GM20000 (cell line): ENCODE results near the gene LGR6.

ENCODE experiments used
- DNase-seq: peaks from one replicate; pipeline ENCODE4 v3.0.0; 2012; ENCODE audit warnings: low spot score
- TF ChIP-seq, protein P1 (sequence below): IDR thresholded peaks from 2 replicates; pipeline ENCODE4 v1.5.1; 2012; ENCODE audit warnings: mild to moderate bottlenecking, control low read depth; ENCODE audit errors: extremely low read depth, missing control alignments

Gene LGR6

GRCh38 chr1:202293569-202293968 is 100.0 kb downstream of the LGR6 start:
- DNase-seq: no peak
- TF ChIP-seq, protein P1, sequence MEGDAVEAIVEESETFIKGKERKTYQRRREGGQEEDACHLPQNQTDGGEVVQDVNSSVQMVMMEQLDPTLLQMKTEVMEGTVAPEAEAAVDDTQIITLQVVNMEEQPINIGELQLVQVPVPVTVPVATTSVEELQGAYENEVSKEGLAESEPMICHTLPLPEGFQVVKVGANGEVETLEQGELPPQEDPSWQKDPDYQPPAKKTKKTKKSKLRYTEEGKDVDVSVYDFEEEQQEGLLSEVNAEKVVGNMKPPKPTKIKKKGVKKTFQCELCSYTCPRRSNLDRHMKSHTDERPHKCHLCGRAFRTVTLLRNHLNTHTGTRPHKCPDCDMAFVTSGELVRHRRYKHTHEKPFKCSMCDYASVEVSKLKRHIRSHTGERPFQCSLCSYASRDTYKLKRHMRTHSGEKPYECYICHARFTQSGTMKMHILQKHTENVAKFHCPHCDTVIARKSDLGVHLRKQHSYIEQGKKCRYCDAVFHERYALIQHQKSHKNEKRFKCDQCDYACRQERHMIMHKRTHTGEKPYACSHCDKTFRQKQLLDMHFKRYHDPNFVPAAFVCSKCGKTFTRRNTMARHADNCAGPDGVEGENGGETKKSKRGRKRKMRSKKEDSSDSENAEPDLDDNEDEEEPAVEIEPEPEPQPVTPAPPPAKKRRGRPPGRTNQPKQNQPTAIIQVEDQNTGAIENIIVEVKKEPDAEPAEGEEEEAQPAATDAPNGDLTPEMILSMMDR: no peak

DNA sequence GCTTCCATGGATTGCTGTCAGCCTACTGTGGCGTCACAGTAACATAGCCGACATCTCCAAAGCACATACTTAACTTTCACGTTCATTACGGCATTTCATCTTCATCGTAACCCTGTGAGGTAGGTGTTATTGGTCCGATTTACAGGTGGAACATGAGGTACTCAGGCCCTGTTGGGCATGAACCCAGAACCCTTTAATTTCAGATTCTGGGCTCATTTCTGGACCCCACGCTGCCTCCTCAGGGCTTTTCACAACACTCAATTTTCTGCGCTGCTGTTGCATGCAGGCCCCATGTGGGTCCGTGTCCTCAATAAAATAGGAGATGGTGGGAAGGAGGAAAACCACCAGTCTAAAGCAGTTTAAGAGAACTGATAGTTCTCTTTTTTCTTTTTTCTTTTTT is 108.6 kb downstream of the LGR6 start:
- no peak for DNase-seq
- TF ChIP-seq, protein P1: no peak

DNA sequence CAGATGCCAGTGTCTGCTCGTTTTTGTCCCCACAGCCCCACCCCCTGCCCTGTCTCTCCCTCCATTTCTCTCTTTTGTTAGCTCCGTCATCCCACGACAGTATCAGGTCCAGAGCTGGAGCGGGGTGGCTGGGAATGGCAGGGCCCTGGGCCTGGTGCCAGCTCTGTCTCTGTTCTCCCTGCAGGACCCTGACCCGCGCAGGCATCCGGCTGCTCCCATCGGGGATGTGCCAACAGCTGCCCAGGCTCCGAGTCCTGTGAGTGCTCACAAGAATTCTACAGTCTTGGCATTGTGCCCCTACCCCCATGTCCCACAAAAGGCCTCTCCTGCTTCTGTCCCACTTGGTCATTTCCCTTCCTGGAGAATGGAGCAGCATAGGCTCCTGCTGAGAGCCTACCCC is 110.8 kb downstream of the LGR6 start:
- TF ChIP-seq, protein P1: no peak
- DNase-seq: no peak

DNA sequence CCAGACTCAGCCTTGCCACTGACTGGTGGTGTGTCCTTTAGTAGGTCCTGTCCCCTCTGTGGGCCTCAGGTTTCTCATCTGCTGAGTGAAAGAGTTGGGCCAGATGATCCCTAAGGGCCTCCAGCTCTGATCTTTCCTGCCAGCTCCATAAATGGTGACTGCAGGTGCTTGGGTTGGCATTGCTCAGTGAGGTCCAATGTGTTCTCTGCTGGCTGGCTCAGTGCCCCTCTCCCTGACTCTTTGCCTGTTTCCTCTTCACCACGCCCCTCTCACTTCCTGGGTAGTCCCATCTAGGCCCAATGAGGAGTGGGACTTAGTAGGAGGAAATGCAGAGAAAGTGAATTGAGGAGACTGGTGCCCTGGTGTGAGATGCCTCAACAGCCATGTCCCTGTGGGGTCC is 111.6 kb downstream of the LGR6 start:
- DNase-seq: no peak
- TF ChIP-seq, protein P1: no peak

GRCh38 chr1:202306535-202307345 is 113.1 kb downstream of the LGR6 start:
- DNase-seq: no peak
- TF ChIP-seq, protein P1: no peak

DNA sequence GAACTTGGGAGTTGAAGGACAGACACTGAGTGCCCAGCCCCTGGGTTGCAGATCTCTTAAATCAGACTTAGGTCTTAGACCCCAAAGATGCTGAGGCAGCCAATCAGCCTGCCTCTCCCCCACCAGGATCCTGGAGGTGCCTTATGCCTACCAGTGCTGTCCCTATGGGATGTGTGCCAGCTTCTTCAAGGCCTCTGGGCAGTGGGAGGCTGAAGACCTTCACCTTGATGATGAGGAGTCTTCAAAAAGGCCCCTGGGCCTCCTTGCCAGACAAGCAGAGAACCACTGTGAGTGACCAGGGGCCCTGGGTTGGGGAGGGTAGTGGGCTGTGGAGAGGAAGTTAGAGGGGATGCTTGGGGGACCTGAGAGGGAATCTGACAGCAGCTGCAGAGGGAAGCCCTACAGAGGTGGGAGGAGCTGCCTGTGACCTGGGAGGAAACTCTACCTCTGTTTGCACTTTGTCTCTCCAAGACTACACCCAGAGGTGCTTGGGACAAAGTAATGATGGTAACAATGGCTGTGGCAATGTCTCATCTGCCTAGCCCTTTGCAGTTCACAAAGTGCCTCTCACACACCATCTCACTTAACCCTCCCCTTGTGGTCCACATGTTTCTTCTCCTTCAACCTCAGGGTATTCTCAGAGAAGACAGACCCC is 116.6 kb downstream of the LGR6 start:
- DNase-seq: no peak
- TF ChIP-seq, protein P1: no peak

GRCh38 chr1:202310746-202311145 is 117.1 kb downstream of the LGR6 start:
- no peak for DNase-seq
- TF ChIP-seq, protein P1: no peak
